H4 (cell line): ENCODE measurements around the gene GMCL2. TPM values are rescaled to one million over a fixed set of nuclear protein-coding genes. Genes with fewer than 3 reads are reported as not detected.

Source experiments
- DNase-seq: peaks from one replicate; pipeline ENCODE4 v3.0.0-alpha.2; 2015; ENCODE audit warnings: low spot score
- total RNA-seq: library from RNA; depleted of rRNA; stranded (reverse); fragments of >200 nt; shearing (Covaris generic); gene quantifications from 2 replicates; pipeline ENCODE4 v1.2.3, GENCODE V29; 2014

GMCL2 gene
- total RNA-seq, 1 experiment from 2014 or later, result not detected

DNA sequence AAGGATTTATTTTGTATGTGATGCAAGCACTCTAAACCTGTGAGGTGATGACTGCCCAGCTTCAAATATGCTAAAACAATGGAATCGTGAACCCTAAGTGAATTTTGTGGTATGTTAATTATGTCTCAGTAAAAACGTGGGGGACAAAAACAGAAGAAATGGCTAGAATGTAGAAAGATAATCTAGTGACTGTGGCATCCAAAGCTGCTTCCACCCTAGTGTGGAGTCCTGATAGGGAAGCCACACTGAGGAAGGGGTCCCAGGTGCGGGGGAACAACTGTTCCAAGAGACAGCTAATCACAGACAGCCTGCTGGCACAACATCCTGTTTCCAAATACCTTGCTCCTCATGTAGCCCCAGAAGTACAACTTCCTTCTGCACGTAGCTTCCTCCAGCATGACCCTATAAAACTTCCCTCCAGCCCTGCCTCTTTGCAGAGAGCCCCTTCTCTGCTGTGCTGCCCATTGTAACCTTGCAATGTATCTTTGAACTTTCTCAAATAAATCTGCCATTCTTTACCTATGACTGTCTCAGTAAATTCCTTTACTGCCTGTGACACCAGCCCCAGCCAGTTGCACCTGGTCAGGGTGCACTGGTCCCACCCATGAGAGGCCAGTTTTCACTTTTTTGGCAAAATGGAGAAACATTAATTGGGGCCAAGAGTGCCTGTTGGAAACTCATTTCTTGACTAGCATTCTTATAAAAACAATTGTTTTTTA, 4.9 kb downstream of the GMCL2 start:
- no peak for DNase-seq

DNA sequence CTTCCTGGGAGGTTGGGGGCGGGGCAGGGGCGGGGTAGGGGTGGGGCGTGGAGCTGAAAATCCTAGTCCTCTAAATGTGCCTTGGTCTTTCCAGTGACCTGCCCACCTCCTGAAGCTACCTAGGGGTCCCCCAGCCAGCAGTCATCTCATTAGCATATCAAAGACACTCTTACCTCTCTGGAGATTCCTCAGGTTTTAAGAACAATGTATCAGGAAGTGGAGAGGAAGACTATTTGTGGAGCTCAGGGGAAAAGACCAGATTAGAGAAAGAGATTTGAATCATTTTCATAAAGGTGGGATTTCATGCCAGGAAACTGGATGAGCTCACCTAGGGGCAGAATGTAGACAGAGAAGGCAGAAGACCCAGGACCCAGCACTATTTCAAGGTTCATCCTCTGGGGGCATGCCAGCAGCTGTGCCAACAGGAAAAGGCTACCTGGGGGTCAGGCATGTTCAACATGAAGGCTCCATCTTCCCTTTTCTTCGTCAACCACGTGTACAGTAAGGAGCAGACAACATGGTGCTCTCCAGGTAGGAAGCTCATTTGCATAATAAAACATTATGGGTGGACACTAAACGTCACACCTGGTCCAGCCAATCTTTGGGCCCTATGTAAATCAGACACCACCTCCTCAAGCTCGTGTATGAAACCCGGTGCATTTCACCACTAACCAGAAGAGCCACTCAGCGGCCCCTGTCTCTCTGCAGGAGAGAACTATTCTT, 6.9 kb downstream of the GMCL2 start:
- DNase-seq, result no peak

DNA sequence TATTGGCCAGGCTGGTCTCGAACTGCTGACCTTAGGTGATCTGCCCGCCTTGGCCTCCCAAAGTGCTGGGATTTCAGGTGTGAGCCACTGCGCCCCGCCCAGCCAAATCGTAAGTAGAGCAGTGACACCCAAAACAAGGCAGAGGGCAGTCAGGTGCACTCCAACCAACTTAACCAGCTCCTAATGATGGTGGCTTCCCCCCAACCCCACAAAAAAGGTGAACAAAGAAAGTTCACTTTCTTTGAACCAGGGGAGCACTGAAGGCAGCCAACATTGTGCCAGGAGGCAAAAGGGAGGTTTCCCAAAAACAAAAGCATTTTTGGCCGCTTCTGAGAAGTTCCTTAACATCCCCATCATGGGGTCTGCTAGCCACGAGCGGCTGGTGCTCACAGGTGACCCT, 9.6 kb downstream of the GMCL2 start:
- DNase-seq, result no peak

DNA sequence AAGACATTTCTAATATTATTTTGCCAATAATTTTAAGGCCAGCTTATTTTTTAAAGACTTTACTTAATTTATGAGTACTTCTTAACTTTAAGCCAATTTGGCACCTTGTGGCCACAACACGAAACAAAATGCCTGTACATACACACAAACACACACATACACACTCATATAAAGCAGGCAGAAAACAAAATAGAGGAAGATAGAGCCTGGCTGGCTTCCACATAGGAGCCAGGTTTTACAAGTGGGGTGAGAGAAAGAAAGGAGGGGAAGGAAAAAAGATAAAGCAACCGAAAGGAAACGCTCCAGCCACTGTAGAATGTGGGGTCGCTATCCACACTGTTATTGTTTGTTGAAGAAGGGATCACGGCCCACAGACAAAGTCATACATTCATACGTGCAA, 10.4 kb downstream of the GMCL2 start:
- DNase-seq, result no peak

DNA sequence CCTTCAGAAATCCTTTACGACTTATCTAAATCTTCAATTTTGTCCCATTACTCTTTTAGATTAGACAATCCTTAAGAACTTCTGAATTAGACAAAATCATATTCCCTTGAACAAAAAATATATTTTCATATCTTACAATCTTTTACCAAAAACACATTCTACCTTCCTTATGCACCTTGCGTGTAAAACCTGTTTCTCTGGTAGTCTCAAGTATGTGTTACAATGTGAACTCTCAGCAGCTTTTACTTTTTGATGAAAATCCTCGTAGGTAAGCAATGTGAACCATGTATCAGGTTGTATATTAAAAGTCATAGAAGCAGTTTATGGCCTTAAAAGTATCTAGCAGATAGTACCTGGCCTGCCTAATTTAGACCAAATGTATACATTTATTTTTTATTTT, 12.7 kb downstream of the GMCL2 start:
- no peak for DNase-seq

DNA sequence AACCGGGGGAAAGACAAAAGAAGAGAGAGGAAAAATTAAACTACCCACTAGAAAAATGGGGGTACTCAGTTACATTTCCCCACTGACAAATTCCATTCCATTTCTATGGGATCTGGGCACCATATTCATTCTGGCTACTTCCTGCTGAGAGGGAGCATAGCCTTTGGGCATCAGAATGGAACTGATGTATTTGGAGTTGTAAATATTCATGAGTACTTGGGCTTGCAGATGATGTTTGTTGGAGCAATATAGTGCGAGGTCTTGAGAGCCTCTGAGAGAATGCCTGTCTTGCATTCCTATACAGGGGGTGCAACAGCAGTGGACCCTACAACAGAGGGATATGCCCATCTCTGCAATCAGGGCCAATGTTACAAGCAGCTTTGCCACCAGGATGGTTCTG, 16.7 kb downstream of the GMCL2 start:
- DNase-seq, result no peak

DNA sequence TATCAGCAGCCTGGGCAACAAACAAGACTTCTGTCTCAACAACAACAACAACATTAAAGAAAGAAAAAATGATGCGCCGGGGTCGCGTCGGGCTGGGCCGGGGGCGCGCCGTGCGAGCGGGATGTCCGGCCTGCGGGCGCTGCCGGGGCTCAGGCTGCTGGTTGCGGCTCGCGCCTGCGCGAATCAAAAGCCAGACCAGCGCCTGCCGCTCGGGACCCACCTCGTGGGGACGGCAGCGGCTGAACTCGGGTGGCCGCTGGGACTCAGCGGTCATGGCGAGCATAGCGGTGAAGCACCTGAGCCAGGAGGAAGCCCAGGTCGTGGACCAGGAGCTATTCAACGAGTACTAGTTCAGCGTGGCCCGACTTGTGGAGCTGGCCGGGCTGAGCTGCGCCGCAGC, 21.6 kb downstream of the GMCL2 start:
- DNase-seq, result peak; percentile 12

DNA sequence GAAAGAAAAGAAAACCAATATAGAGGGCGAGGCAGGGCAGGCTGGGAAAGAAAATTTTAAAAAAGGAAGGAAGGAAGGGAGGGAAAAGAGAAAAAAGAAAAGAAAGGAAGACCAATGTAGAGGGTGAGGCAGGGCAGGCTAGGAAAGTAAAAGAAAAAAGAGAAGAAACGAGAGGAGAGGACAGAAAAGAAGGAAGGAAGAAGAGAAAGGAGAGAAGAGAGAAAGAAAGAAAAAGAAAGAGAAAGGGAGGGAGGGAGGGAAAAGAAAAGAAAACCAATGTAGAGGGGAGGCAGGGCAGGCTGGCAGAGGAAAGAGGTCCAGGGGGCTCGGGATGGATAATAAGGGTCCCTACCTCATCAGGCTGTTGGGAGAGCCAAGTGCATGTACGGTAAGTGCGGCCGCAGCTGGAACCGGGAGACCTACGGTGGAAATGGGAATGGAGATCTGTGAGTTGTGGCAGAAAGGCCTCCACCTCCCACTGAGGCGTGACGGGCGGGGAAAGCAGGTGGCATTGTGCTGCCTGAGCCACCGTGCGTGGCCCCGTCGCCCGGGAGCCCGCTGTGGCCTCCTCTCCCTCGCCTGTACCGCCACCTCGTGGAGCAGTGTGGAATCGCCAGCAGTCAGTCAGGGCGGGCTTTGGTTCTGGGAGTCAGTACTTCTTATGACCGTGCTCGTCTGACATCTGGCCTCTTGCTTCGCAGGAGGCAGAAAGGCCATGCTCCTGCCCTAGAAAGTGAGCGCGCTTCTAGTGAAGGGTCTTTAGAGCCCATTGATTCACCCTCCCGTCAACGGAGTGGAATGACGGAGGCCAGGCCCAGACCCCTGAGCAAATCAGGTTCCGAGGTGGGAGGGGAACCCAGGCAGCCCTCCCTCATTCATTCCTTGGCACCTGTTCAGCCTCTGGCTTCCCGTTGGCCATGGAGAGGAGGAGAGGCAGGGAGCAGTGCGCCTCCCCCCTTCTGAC, 23.1 kb downstream of the GMCL2 start:
- DNase-seq, result peak; percentile 84

DNA sequence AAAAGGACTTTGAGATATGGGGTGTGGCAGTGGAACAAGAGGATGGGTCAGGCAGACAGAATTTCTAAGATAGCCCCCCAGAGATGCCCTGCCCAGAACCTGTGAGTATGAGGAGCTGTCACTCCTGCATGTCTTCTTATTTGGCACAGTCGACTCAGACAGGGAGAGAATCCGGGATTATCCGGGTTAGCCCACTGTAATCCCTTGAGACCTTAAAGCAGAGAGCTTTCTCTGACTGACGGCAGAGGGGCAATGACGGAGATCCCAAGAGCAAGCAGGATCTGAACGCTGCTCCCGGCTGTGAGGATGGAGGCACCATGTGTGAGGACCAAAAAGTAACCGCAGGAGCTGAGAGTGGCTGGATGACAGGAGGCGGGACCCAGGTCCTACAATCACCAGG, 24.7 kb downstream of the GMCL2 start:
- DNase-seq, result no peak

DNA sequence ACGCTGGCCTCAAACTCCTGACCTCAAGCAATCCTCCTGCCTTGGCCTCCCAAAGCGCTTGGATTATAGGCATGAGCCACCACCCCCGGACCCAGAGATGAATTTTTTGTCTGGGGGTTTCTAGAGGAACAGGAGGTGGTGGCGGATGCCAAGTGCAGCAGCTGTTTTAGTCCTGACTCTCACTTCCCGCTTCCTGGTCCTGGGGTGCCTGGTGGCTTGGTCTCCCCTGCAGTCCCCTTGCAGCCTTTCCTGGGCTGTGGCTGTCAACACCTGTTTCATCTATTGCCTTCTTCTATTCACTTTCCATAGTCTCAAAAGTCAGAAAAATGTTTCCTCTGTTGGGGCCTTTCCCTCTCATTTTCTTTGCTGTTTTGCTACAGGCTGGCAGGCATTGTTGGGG, 27.0 kb downstream of the GMCL2 start:
- peak; percentile 2 for DNase-seq

DNA sequence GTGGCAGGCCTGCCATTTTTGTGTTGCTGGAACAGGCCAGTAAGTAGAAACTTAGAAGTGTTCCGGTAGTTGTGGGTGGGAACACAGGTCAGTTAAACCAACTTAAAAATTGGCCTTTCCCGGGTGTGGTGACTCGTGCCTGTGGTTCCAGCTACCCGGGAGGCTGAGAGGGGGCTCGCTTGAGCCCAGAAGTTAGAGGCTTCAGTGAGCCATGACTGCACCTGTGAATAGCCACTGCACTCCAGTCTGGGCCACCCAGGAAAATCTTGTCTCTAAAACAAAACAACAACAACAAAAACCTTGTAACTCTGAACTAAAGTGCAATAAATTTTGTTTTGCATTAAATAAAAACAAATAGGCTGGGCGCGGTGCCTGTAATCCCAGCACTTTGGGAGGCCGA, 32.1 kb downstream of the GMCL2 start:
- peak; percentile 7 for DNase-seq

DNA sequence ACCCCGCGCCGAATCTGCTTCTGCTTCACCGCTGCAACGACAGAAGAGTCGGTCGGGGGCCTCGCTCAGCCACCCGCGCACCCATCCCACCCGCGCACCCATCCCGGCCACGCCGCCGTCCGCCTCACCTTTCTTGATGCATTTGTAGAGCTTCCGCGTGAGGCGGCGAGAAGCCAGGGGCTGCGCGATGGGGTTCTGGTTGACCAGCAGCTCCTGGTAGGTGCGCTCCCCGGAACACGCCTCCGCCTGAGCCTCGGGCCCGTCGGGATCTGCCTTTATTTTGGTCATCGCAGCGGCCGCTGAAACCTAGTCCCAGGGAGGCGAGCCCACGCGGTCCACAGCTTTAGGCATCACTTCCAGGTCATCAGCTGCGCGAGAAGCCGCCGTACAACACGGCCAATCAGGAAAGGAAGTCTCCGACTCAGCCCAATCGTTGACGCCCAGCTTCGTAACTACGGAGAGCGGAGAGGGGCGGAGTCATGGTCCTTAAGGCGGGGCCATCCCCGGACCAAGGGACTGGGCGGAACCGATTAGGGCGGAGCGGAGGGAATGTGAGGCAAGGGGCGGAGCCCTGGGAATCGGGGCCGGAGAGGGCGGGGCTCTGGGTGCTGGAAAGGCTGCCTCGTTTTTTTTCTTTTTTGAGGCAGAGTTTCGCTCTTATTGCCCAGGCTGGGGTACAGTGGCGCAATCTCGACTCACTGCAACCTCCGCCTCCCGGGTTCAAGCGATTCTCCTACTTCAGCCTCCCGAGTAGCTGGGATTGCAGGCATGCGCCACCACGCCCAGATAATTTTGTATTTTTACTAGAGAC, 33.4 kb downstream of the GMCL2 start, which contains the start of gene NHP2:
TSS of gene NHP2 (minus strand) at position 356 of the 811 bp plus-strand sequence. CDS start at position 288, 68 bp downstream.
- peak; percentile 99 for DNase-seq

DNA sequence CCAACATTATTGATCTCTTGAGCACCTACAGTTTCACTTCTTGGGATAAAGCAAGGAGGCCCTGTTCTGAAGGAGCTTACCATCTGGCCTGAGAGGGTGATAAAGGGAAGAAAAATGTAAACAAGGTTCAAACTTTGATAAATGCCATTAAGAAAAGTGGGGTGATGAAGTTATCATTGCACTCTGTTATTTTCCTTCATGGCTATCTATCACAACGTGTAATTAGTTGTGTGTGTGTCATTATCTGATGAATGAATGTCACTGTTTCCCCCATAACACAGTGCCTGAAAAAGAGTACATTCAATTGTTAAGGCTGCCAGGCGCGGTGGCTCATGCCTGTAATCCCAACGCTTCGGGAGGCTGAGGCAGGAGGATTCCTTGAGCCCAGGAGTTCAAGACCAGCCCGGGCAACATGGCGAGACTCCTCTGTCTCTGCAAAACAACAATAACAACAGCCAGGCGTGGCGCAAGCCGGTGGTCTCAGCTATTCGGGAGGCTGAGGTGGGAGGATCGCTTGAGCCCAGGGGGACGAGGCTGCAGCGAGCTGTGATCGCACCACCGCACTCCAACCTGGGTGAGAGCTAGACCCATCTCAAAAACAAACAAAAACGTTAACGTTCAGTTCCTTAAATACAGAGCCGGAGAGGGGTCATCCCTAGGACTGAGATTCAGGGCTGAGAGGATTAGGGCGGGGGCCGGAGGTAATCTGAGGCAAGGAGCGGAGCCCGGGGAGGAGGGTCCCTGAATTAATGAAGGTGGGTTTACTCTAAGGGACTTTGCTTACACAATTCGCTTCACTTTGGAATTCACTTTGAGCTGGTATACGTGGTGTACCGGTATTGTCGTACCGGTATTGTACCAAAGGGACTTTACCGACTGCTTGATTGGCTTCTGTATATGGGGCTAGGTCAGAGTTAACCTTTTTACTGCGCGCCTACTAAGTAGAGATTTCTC, 34.4 kb downstream of the GMCL2 start:
- no peak for DNase-seq

DNA sequence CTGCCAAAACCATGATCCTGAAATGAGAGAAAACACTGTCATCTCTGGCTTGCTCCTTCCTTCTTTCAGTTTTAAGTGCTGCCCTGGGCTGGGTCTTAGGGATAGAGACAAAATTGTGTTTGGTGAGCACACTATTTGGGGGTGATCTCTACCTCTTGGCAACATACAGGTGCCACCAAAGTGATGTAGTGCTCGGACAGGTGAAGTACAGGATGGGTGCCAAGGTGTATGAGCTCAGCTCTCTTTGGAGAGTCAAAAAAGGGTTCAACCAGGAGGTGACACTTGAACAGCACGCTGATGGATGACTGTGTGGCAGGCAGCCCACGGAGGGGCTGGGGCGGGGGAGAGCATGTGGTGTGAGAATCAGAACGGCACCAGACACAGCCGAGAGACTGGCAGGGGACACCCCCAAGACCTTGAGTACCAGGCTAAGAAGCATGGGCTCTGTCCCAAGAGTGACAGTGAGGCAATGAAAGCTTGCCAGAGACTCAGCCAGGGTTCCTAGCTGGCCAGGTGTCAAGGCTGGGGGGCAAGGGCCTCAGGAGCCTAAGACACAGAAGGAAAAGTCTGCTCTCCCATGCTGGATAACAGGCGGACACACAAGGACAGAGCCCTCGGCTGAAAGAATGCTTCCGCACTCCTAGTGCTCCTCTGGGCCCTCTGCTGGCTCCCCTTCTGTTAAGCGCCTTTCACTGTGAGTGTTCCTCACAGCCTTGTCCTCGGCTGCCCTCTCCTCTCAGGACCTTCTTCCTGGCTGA, 36.0 kb downstream of the GMCL2 start:
- DNase-seq, result no peak

DNA sequence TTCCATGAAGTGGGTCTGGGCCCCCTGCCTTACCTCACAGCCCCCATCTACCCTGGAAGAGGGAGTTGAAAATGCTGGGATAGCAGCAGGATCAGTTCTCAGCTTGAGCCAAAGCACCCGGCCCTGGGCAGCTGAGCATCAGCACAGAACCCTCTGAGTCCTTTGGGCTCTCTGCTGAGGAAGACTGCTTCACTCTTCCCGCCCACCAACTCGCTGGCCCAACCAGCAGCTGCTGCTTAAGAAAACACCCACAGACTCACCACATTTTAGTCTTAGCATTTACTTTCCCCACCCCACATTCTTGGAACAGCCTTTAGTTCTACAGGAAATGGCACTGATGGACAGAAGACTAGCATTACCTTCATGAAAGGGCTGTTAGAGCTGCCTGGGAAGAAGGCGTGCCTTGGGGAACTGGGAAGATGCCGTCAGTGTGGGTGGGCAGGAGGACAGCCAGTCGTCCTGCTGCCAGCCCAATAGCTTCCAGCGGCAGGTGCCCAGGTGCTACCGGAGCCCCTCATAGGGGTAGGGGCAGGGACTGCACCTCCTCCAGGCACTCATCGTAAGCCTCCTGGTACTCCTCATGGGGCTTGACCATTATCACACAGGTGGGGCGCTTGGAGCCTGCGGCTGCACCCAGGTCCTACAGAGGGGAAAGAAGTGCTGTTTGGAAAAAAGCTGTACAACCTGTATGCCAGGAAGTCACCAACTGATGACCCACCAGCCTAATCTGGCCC, 37.8 kb downstream of the GMCL2 start:
- DNase-seq, result no peak

DNA sequence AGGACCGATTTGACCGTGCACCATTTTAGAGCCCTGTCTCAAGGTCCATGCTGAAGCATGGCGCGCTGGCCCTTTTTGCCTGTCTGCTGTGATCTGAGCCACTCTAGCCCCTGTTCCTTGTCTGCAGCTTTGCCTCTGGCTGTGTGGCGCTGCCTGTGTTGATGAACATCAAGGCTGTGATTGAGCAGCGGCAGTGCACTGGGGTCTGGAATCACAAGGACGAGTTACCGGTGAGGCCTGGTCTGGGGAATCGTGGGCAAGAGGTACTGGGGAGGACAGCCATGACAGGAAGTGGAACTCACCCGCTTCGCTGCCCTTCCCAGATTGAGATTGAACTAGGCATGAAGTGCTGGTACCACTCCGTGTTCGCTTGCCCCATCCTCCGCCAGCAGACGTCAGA, 39.8 kb downstream of the GMCL2 start:
- DNase-seq, result no peak

DNA sequence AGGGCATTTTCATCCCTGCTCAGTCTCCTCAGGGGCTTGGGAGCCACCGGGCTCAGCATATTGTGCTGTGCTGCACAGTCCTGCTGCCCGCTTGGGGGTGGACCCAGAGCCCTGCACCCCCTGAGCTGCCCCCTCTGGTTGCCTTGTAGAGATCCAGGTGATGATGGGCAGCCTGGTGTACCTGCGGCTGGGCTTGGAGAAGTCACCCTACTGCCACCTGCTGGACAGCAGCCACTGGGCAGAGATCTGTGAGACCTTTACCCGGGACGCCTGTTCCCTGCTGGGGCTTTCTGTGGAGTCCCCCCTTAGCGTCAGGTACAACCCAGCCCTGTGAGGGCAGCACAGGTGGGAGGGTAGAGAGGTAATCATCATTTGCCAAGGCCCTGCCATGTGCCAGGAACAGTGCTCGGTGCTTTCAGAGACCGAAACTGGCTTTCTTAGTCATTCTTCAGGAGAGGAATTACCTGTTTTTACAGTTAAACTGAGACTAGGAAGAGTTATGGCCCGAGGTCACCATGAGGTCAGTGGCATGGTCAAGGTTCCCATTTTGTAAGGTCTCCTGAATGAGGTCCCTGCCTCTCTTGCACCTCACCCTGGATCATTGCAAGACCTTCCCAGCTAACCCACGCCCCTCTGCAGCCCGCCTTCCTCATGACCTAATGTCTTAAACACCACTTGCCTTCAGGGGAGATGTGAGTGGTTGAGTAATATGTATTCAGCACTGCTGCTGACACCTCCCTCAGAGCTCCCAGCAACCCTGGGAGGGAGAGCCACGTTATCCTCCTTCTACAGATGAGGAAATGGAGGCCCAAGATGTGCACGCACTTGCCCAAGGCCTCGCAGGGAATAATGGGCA, 41.0 kb downstream of the GMCL2 start:
- peak; percentile 72 for DNase-seq

DNA sequence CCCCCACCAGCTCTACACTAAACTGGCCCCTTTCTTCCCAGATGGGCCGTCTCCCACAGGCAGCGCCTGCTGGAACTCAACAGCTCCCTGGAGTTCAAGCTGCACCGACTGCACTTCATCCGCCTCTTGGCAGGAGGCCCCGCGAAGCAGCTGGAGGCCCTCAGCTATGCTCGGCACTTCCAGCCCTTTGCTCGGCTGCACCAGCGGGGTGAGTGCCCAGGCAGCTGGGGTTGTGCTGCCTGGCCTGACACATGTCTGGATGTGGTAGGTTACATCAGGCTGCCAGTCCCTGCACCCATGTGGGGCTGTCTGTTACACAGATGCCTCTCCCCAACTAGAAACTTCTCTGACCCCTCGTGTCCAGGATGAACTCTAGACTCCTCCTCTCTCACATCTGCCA, 43.3 kb downstream of the GMCL2 start:
- no peak for DNase-seq
